ENCODE data around the gene COPE. TPM values are rescaled to one million over a fixed set of nuclear protein-coding genes. Genes with fewer than 3 reads are reported as not detected.
"Not testable (repeated sequence)": the region's sequence is repeated elsewhere in the genome, so short reads cannot be mapped to it uniquely, and the experiment has no call there.

Gene COPE
- 136 TPM for total RNA-seq

- peaks cover 30% of the 10 kb centered on the region for H3K4me1 ChIP-seq (ENCODE audit: insufficient read depth, low read length)
- peak within 1 kb of the TSS; percentile 78 for H3K4me3 ChIP-seq (ENCODE audit: low read length)
- H3K27me3 ChIP-seq (ENCODE audit: insufficient read depth, low read length): no peaks in the 10 kb centered on the region
- H3K9me3 ChIP-seq (ENCODE audit: low read depth, low read length): no peaks in the 10 kb centered on the region
These were observed at the start of gene COPE, which contains the start of gene DDX49 for GRCh38 chr19:18919086-18919899. Gene COPE, minus strand, starts transcription at chr19:18919387. Its CDS starts 39 bp downstream, at chr19:18919348. Gene DDX49, plus strand, starts transcription at chr19:18919715. Its CDS starts 27 bp downstream, at chr19:18919742.

GRCh38 chr19:18967358-18968146, 48.4 kb upstream of the COPE start:
- Histone ChIP-seq H3K27me3 (ENCODE audit: insufficient read depth, low read length) (no peaks in the 10 kb centered on the region), H3K4me1 (ENCODE audit: insufficient read depth, low read length) (peaks cover 63% of the 10 kb centered on the region), H3K4me3 (ENCODE audit: low read length) (no peak overlapping the region), H3K9me3 (ENCODE audit: low read depth, low read length) (no peaks in the 10 kb centered on the region)

GRCh38 chr19:18966307-18966706, 47.1 kb upstream of the COPE start:
- no peak overlapping the region for H3K4me3 ChIP-seq (ENCODE audit: low read length)

GRCh38 chr19:18964121-18964520, 44.9 kb upstream of the COPE start:
- peaks cover 37% of the 10 kb centered on the region for H3K4me1 ChIP-seq (ENCODE audit: insufficient read depth, low read length)

More at GRCh38 chr19:18966307-18966706, 47.1 kb upstream of the COPE start:
- Histone ChIP-seq H3K9me3 (ENCODE audit: low read depth, low read length) (no peaks in the 10 kb centered on the region), H3K4me1 (ENCODE audit: insufficient read depth, low read length) (peaks cover 56% of the 10 kb centered on the region), H3K27me3 (ENCODE audit: insufficient read depth, low read length) (no peaks in the 10 kb centered on the region)

GRCh38 chr19:18961767-18962620, 42.8 kb upstream of the COPE start:
- no peaks in the 10 kb centered on the region for H3K9me3 ChIP-seq (ENCODE audit: low read depth, low read length)
- no peak overlapping the region for H3K4me3 ChIP-seq (ENCODE audit: low read length)
- H3K27me3 ChIP-seq (ENCODE audit: insufficient read depth, low read length): no peaks in the 10 kb centered on the region
- peaks cover 16% of the 10 kb centered on the region for H3K4me1 ChIP-seq (ENCODE audit: insufficient read depth, low read length)

More at GRCh38 chr19:18964121-18964520, 44.9 kb upstream of the COPE start:
- no peaks in the 10 kb centered on the region for H3K9me3 ChIP-seq (ENCODE audit: low read depth, low read length)
- H3K27me3 ChIP-seq (ENCODE audit: insufficient read depth, low read length): no peaks in the 10 kb centered on the region
- no peak overlapping the region for H3K4me3 ChIP-seq (ENCODE audit: low read length)

GRCh38 chr19:18960370-18960769, 41.2 kb upstream of the COPE start:
- H3K27me3 ChIP-seq (ENCODE audit: insufficient read depth, low read length): no peaks in the 10 kb centered on the region
- no peak overlapping the region for H3K4me3 ChIP-seq (ENCODE audit: low read length)
- H3K4me1 ChIP-seq (ENCODE audit: insufficient read depth, low read length): peaks cover 6% of the 10 kb centered on the region
- no peaks in the 10 kb centered on the region for H3K9me3 ChIP-seq (ENCODE audit: low read depth, low read length)

- Histone ChIP-seq H3K27me3 (ENCODE audit: insufficient read depth, low read length) (no peaks in the 10 kb centered on the region), H3K9me3 (ENCODE audit: low read depth, low read length) (no peaks in the 10 kb centered on the region), H3K4me1 (ENCODE audit: insufficient read depth, low read length) (no peaks in the 10 kb centered on the region), H3K4me3 (ENCODE audit: low read length) (no peak overlapping the region)
These were observed 35.9 kb upstream of the COPE start for GRCh38 chr19:18955042-18955441.

GRCh38 chr19:18954094-18954493, 34.9 kb upstream of the COPE start:
- Histone ChIP-seq H3K27me3 (ENCODE audit: insufficient read depth, low read length) (no peaks in the 10 kb centered on the region), H3K9me3 (ENCODE audit: low read depth, low read length) (no peaks in the 10 kb centered on the region), H3K4me3 (ENCODE audit: low read length) (no peak overlapping the region), H3K4me1 (ENCODE audit: insufficient read depth, low read length) (no peaks in the 10 kb centered on the region)

- H3K4me3 ChIP-seq (ENCODE audit: low read length); H3K4me1 ChIP-seq (ENCODE audit: insufficient read depth, low read length); H3K27me3 ChIP-seq (ENCODE audit: insufficient read depth, low read length); H3K9me3 ChIP-seq (ENCODE audit: low read depth, low read length): not testable (repeated sequence)
These were observed 33.3 kb upstream of the COPE start for GRCh38 chr19:18952364-18953003.

GRCh38 chr19:18951721-18952281, 32.6 kb upstream of the COPE start:
- H3K4me3 ChIP-seq (ENCODE audit: low read length): no peak overlapping the region
- H3K9me3 ChIP-seq (ENCODE audit: low read depth, low read length): no peaks in the 10 kb centered on the region
- H3K4me1 ChIP-seq (ENCODE audit: insufficient read depth, low read length): no peaks in the 10 kb centered on the region
- no peaks in the 10 kb centered on the region for H3K27me3 ChIP-seq (ENCODE audit: insufficient read depth, low read length)

GRCh38 chr19:18949858-18950257, 30.7 kb upstream of the COPE start:
- peaks cover 4% of the 10 kb centered on the region for H3K4me1 ChIP-seq (ENCODE audit: insufficient read depth, low read length)
- no peaks in the 10 kb centered on the region for H3K27me3 ChIP-seq (ENCODE audit: insufficient read depth, low read length)
- H3K9me3 ChIP-seq (ENCODE audit: low read depth, low read length): no peaks in the 10 kb centered on the region
- no peak overlapping the region for H3K4me3 ChIP-seq (ENCODE audit: low read length)

- H3K9me3 ChIP-seq (ENCODE audit: low read depth, low read length): no peaks in the 10 kb centered on the region
- no peaks in the 10 kb centered on the region for H3K27me3 ChIP-seq (ENCODE audit: insufficient read depth, low read length)
- H3K4me1 ChIP-seq (ENCODE audit: insufficient read depth, low read length): peaks cover 4% of the 10 kb centered on the region
- H3K4me3 ChIP-seq (ENCODE audit: low read length): no peak overlapping the region
These were observed 29.8 kb upstream of the COPE start for GRCh38 chr19:18948976-18949356.

- Histone ChIP-seq H3K4me1 (ENCODE audit: insufficient read depth, low read length) (peaks cover 4% of the 10 kb centered on the region), H3K9me3 (ENCODE audit: low read depth, low read length) (no peaks in the 10 kb centered on the region), H3K27me3 (ENCODE audit: insufficient read depth, low read length) (no peaks in the 10 kb centered on the region), H3K4me3 (ENCODE audit: low read length) (no peak overlapping the region)
These were observed 29.1 kb upstream of the COPE start for GRCh38 chr19:18948075-18948975.
